OCI-LY1 (cell line): Measurements from ENCODE around the gene ACYP2.

ENCODE experiments used
- H2AFZ ChIP-seq: fragments of 200-600 bp; sonication (generic), shearing (Covaris generic); 2 replicates; pipeline ENCODE4 v1.6.0; 2014; ENCODE audit warnings: antibody characterized with exemption, mild to moderate bottlenecking, low read length
- H3F3A ChIP-seq: fragments of 200-600 bp; sonication (generic), shearing (Covaris generic); 2 replicates; pipeline ENCODE4 v1.6.0; 2014; ENCODE audit warnings: mild to moderate bottlenecking, antibody characterized with exemption, low read length, moderate library complexity; ENCODE audit not compliant: insufficient read depth
- H3K27ac ChIP-seq: fragments of 200-600 bp; sonication (generic); 2 replicates; pipeline ENCODE4 v1.5.1; 2014; ENCODE audit warnings: low read length, mixed run types, mild to moderate bottlenecking, low read depth; ENCODE audit not compliant: poor library complexity, severe bottlenecking
- H3K27me3 ChIP-seq: fragments of 200-600 bp; sonication (generic); 2 replicates; pipeline ENCODE4 v1.6.0; 2014; ENCODE audit warnings: antibody characterized with exemption, mild to moderate bottlenecking, low read length, moderate library complexity; ENCODE audit not compliant: insufficient read depth
- H3K36me3 ChIP-seq: fragments of 200-600 bp; sonication (generic); 2 replicates; pipeline ENCODE4 v1.6.1; 2014; ENCODE audit warnings: mild to moderate bottlenecking, antibody characterized with exemption, low read length, moderate library complexity, mixed read lengths; ENCODE audit not compliant: insufficient read depth
- H3K4me1 ChIP-seq: fragments of 200-600 bp; sonication (generic); 2 replicates; pipeline ENCODE4 v1.5.1; 2014; ENCODE audit warnings: mild to moderate bottlenecking, low read length, moderate library complexity; ENCODE audit not compliant: insufficient read depth, severe bottlenecking
- H3K4me2 ChIP-seq: fragments of 200-600 bp; sonication (generic), shearing (Covaris generic); 2 replicates; pipeline ENCODE4 v1.6.1; 2014; ENCODE audit warnings: low read length
- H3K4me3 ChIP-seq: fragments of 200-600 bp; sonication (generic); 2 replicates; pipeline ENCODE4 v1.5.1; 2014; ENCODE audit warnings: low read length, low read depth, mild to moderate bottlenecking, mixed read lengths; ENCODE audit not compliant: poor library complexity, severe bottlenecking
- H3K79me2 ChIP-seq: fragments of 200-600 bp; shearing (Covaris generic); 2 replicates; pipeline ENCODE4 v1.6.1; 2016; ENCODE audit warnings: mixed run types, low read length, mixed read lengths; ENCODE audit not compliant: insufficient read depth
- H3K9ac ChIP-seq: fragments of 200-600 bp; sonication (generic), shearing (Covaris generic); 2 replicates; pipeline ENCODE4 v1.6.1; 2014; ENCODE audit warnings: mild to moderate bottlenecking, low read length, mixed read lengths
- H3K9me2 ChIP-seq: fragments of 200-600 bp; sonication (generic), shearing (Covaris generic); 2 replicates; pipeline ENCODE4 v1.6.1; 2014; ENCODE audit warnings: low read depth, mild to moderate bottlenecking, low read length, mixed read lengths
- H3K9me3 ChIP-seq: fragments of 200-600 bp; shearing (Covaris generic); 2 replicates; pipeline ENCODE4 v1.6.1; 2014; ENCODE audit warnings: low read length, mixed read lengths
- H4K20me1 ChIP-seq: fragments of 200-600 bp; sonication (generic), shearing (Covaris generic); 2 replicates; pipeline ENCODE4 v1.6.0; 2016; ENCODE audit warnings: mild to moderate bottlenecking, low read length; ENCODE audit not compliant: insufficient read depth
- CTCF ChIP-seq: fragments of 200-600 bp; sonication (generic), shearing (Covaris generic); IDR thresholded peaks from 2 replicates; pipeline ENCODE4 v1.5.1; 2017; ENCODE audit warnings: mild to moderate bottlenecking, antibody characterized with exemption, low read length, moderate library complexity, mixed read lengths
- EZH2 ChIP-seq: fragments of 200-600 bp; sonication (generic), shearing (Covaris generic); IDR thresholded peaks from 2 replicates; pipeline ENCODE4 v1.8.0; 2017; ENCODE audit warnings: borderline replicate concordance, mixed run types, mild to moderate bottlenecking, antibody characterized with exemption, low read length, moderate library complexity, mixed read lengths

ACYP2 gene

DNA sequence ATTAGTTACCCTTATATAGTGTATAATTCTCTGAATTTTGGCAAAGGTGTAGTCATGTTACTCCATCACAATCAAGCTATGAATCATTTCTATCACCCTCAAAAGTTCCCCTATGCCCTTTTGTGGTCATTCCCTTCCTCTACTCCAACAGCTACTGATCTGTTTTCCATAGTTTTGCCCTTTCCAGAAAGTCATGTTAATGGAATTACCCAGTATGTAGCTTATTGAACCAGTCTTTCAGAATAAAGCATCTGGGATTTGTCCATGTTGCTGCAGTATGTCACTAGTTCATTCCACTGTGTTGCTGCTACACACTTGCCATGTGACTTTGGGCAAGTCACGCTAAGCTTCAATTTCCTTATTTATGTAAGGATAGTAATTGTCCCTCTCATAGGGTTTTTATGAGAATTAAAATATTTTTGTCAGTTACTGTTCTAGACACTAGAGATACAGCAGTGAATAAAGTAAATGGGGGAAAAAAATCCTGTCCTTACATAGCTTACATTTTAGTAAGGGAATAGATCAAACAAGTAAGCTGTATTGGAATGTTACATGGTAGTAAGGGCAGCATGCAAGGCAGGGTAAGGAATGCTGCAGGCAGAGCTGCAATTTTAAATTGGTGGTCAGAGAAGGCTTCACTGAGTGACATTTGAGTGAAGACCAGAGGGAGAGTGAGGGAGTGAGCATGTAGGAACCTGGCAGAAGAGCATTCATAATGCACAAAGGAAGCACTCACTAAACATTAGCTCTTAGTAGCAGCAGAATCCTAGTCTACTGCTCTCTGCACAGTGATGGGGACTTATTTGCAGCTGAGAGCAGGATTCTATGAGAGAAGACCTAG lies 220.9 kb downstream of the ACYP2 start:
- H3K9me3 ChIP-seq: no peaks in the 10 kb centered on the region
- peaks cover 4% of the 10 kb centered on the region for H3K4me1 ChIP-seq
- H3K36me3 ChIP-seq: no peaks in the 10 kb centered on the region
- no peaks in the 10 kb centered on the region for H4K20me1 ChIP-seq
- H3K9me2 ChIP-seq: no peaks in the 10 kb centered on the region
- H2AFZ ChIP-seq: no peak overlapping the region
- no peak for TF ChIP-seq CTCF
- TF ChIP-seq EZH2: no peak
- H3K4me3 ChIP-seq: no peak overlapping the region
- no peak overlapping the region for H3K9ac ChIP-seq
- no peak overlapping the region for H3K27ac ChIP-seq
- H3K79me2 ChIP-seq: no peaks in the 10 kb centered on the region
- no peaks in the 10 kb centered on the region for H3K27me3 ChIP-seq
- H3F3A ChIP-seq: no peaks in the 10 kb centered on the region
- no peak overlapping the region for H3K4me2 ChIP-seq

DNA sequence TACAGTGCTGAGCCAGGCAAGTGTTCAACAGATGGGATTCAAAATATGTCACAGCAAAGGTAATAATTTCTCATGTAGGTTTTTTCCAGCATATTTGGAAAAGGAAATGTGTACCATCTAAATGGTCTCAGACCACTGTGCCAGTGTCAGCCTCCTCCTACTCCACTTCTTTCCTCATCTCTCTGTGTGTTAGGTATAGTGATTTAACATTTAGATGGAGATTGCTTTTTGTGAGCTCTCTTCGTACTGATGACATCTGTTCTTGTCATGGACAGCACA lies 221.5 kb downstream of the ACYP2 start:
- Histone ChIP-seq H4K20me1 (no peaks in the 10 kb centered on the region), H3K27ac (no peak overlapping the region), H3K9me3 (no peaks in the 10 kb centered on the region), H3K27me3 (no peaks in the 10 kb centered on the region), H3K79me2 (no peaks in the 10 kb centered on the region), H2AFZ (no peak overlapping the region), H3K4me3 (no peak overlapping the region), H3K36me3 (no peaks in the 10 kb centered on the region), H3K9me2 (no peaks in the 10 kb centered on the region), H3K9ac (no peak overlapping the region), H3K4me1 (no peaks in the 10 kb centered on the region), H3F3A (no peaks in the 10 kb centered on the region), H3K4me2 (no peak overlapping the region)
- TF ChIP-seq EZH2 (no peak), CTCF (no peak)

GRCh38 chr2:54341656-54342055 lies 226.2 kb downstream of the ACYP2 start:
- no peak overlapping the region for H3K27ac ChIP-seq
- no peaks in the 10 kb centered on the region for H3K79me2 ChIP-seq

More at GRCh38 chr2:54341656-54342055, 226.2 kb downstream of the ACYP2 start:
- H3K9ac ChIP-seq: no peak overlapping the region
- H3K4me1 ChIP-seq: no peaks in the 10 kb centered on the region
- H2AFZ ChIP-seq: no peak overlapping the region
- no peaks in the 10 kb centered on the region for H4K20me1 ChIP-seq
- H3K4me2 ChIP-seq: no peak overlapping the region
- no peaks in the 10 kb centered on the region for H3K27me3 ChIP-seq
- H3K9me3 ChIP-seq: no peaks in the 10 kb centered on the region
- no peaks in the 10 kb centered on the region for H3K9me2 ChIP-seq
- no peak overlapping the region for H3K4me3 ChIP-seq
- H3F3A ChIP-seq: no peaks in the 10 kb centered on the region
- no peaks in the 10 kb centered on the region for H3K36me3 ChIP-seq
- TF ChIP-seq CTCF (peak; percentile 44), EZH2 (no peak)
